Hepatocyte (in vitro differentiated cells): ENCODE data around the gene TSPAN3. TPM values are rescaled to one million over a fixed set of nuclear protein-coding genes. Genes with fewer than 3 reads are reported as not detected.
A peak's percentile ranks its signal among the peaks of the same experiment; 100 is the strongest.

Experiments used
- DNase-seq: peaks from one replicate; pipeline ENCODE4 v3.0.0-alpha.2; 2016; ENCODE audit warnings: low spot score
- H2AFZ ChIP-seq: fragments of 200-600 bp; sonication (generic); 2 replicates; pipeline ENCODE4 v1.6.0; 2016; ENCODE audit warnings: antibody characterized with exemption, mild to moderate bottlenecking
- H3K27ac ChIP-seq: fragments of 200-600 bp; sonication (generic); 2 replicates; pipeline ENCODE4 v1.5.1; 2016; ENCODE audit warnings: mild to moderate bottlenecking
- H3K27me3 ChIP-seq: fragments of 200-600 bp; sonication (generic); 2 replicates; pipeline ENCODE4 v1.6.1; 2016
- H3K36me3 ChIP-seq: fragments of 200-600 bp; sonication (generic); replicated peaks from 2 replicates; pipeline ENCODE4 v1.5.1; 2016; ENCODE audit warnings: low read depth; ENCODE audit not compliant: insufficient read depth
- H3K4me1 ChIP-seq: fragments of 200-600 bp; sonication (generic); 2 replicates; pipeline ENCODE4 v1.5.1; 2016; ENCODE audit warnings: mild to moderate bottlenecking, moderate library complexity; ENCODE audit not compliant: insufficient read depth
- H3K4me2 ChIP-seq: fragments of 200-600 bp; sonication (generic); 2 replicates; pipeline ENCODE4 v1.6.0; 2016
- H3K4me3 ChIP-seq: fragments of 200-600 bp; sonication (generic); 2 replicates; pipeline ENCODE4 v1.5.1; 2016; ENCODE audit warnings: mild to moderate bottlenecking
- H3K79me2 ChIP-seq: fragments of 200-600 bp; sonication (generic); 2 replicates; pipeline ENCODE4 v1.6.0; 2017; ENCODE audit warnings: mild to moderate bottlenecking
- H3K9me2 ChIP-seq: fragments of 200-600 bp; sonication (generic); replicated peaks from 2 replicates; pipeline ENCODE4 v1.6.0; 2017; ENCODE audit warnings: mild to moderate bottlenecking; ENCODE audit not compliant: insufficient read depth
- H3K9me3 ChIP-seq: fragments of 200-600 bp; sonication (generic); 2 replicates; pipeline ENCODE4 v1.5.1; 2016; ENCODE audit warnings: low read depth, mild to moderate bottlenecking
- H4K20me1 ChIP-seq: fragments of 200-600 bp; sonication (generic); 2 replicates; pipeline ENCODE4 v1.6.0; 2016; ENCODE audit warnings: mild to moderate bottlenecking; ENCODE audit not compliant: insufficient read depth, poor library complexity, severe bottlenecking
- CTCF ChIP-seq: fragments of 200-600 bp; sonication (generic); IDR thresholded peaks from 2 replicates; pipeline ENCODE4 v1.5.1; 2016; ENCODE audit warnings: antibody characterized with exemption, mild to moderate bottlenecking; ENCODE audit not compliant: poor library complexity
- EZH2 ChIP-seq: fragments of 200-600 bp; sonication (generic); IDR thresholded peaks from 2 replicates; pipeline ENCODE4 v1.6.1; 2016; ENCODE audit warnings: antibody characterized with exemption, mild to moderate bottlenecking, borderline replicate concordance
- EZH2phosphoT487 ChIP-seq: fragments of 200-600 bp; sonication (generic); IDR thresholded peaks from one replicate; pipeline ENCODE4 v1.6.1; 2018; ENCODE audit warnings: antibody characterized with exemption, mild to moderate bottlenecking, low read depth, moderate library complexity; ENCODE audit not compliant: unreplicated experiment, severe bottlenecking
- WGBS: methylation state at CpG from one replicate; pipeline ENCODE4 v1.1.6; 2016; ENCODE audit warnings: low lambda C conversion rate; ENCODE audit errors: missing lambda C conversion rate; 5-methylcytosine and 5-hydroxymethylcytosine counted together
- polyA plus RNA-seq: library from polyadenylated mRNA; unstranded; fragments of >200 nt; fragmentation: Nextera tagmentation; extraction: Ambion mirVana; gene quantifications from 2 replicates; pipeline ENCODE4 v1.2.1, GENCODE V29; 2016
- total RNA-seq: library from RNA; depleted of rRNA; stranded (reverse); fragments of >200 nt; gene quantifications from 2 replicates; pipeline ENCODE4 v1.2.3, GENCODE V29; 2014

Gene TSPAN3
- total and polyA plus RNA-seq, 2 experiments from 2014 or later: 514 to 540 TPM

GRCh38 chr15:77071305-77072223, 655 bp upstream of the TSPAN3 start:
- Histone ChIP-seq H3K4me2 (peak overlapping the region; percentile 66), H4K20me1 (peaks cover 15% of the 10 kb centered on the region), H3K4me3 (no peak overlapping the region), H3K36me3 (no peaks in the 10 kb centered on the region), H3K79me2 (peaks cover 34% of the 10 kb centered on the region), H2AFZ (peak overlapping the region; percentile 89), H3K27me3 (no peaks in the 10 kb centered on the region), H3K27ac (peak overlapping the region; percentile 97), H3K9me2 (no peaks in the 10 kb centered on the region), H3K9me3 (no peaks in the 10 kb centered on the region), H3K4me1 (peaks cover 28% of the 10 kb centered on the region)
- no peak for DNase-seq
- 73% methylated on average over 15 of the region's 15 CpGs for WGBS
- no peak for TF ChIP-seq EZH2phosphoT487
- no peak for TF ChIP-seq EZH2
- TF ChIP-seq CTCF: no peak

GRCh38 chr15:77070180-77070494, 772 bp downstream of the TSPAN3 start:
- H3K79me2 ChIP-seq: peaks cover 49% of the 10 kb centered on the region
- 2% methylated on average over 18 of the region's 18 CpGs for WGBS
- peaks cover 26% of the 10 kb centered on the region for H4K20me1 ChIP-seq
- H3K36me3 ChIP-seq: no peaks in the 10 kb centered on the region
- no peaks in the 10 kb centered on the region for H3K9me2 ChIP-seq
- H3K27me3 ChIP-seq: no peaks in the 10 kb centered on the region
- TF ChIP-seq EZH2: no peak
- no peak for TF ChIP-seq CTCF
- no peak for TF ChIP-seq EZH2phosphoT487
- peaks cover 40% of the 10 kb centered on the region for H3K4me1 ChIP-seq
- H3K4me2 ChIP-seq: peak overlapping the region; percentile 86
- H3K9me3 ChIP-seq: no peaks in the 10 kb centered on the region
- H3K4me3 ChIP-seq: peak overlapping the region; percentile 87
- H3K27ac ChIP-seq: peak overlapping the region; percentile 97
- H2AFZ ChIP-seq: no peak overlapping the region
- no peak for DNase-seq

GRCh38 chr15:77069521-77070121, 1.3 kb downstream of the TSPAN3 start:
- Histone ChIP-seq H2AFZ (no peak overlapping the region), H3K9me2 (no peaks in the 10 kb centered on the region), H3K9me3 (no peaks in the 10 kb centered on the region), H3K36me3 (no peaks in the 10 kb centered on the region), H3K27me3 (no peaks in the 10 kb centered on the region), H3K4me1 (peaks cover 45% of the 10 kb centered on the region), H3K27ac (peak overlapping the region; percentile 97), H4K20me1 (peaks cover 30% of the 10 kb centered on the region), H3K4me2 (peak overlapping the region; percentile 86), H3K79me2 (peaks cover 54% of the 10 kb centered on the region), H3K4me3 (peak overlapping the region; percentile 87)
- peak; percentile 62 for DNase-seq
- no peak for TF ChIP-seq EZH2
- no peak for TF ChIP-seq CTCF
- TF ChIP-seq EZH2phosphoT487: no peak
- 26% methylated on average over 13 of the region's 13 CpGs for WGBS
